BJ (cell line): ENCODE data around the gene UPB1. TPM values are rescaled to one million over a fixed set of nuclear protein-coding genes. Genes with fewer than 3 reads are reported as not detected.
A peak's percentile ranks its signal among the peaks of the same experiment; 100 is the strongest.

Source experiments
- CTCF ChIA-PET: fragments of 350-600 bp; formaldehyde crosslinking; extraction: SDS; loops from one replicate; lab custom pipeline; 2021; ENCODE audit warnings: antibody characterized with exemption, inconsistent platforms; lab: Yijun Ruan, JAX
- POLR2A ChIA-PET: fragments of 300-600 bp; sonication (Branson Sonifier 250); formaldehyde crosslinking; extraction: SDS; loops from one replicate; lab custom pipeline; 2021; ENCODE audit warnings: antibody characterized with exemption; lab: Charles Lee
- DNase-seq: peaks from one replicate; pipeline ENCODE4 v3.0.0-alpha.2; 2011; ENCODE audit warnings: low read depth
- H3K27me3 ChIP-seq: 2 replicates; pipeline ENCODE4 v1.6.0; 2011; ENCODE audit warnings: low read length; ENCODE audit not compliant: control insufficient read depth, insufficient read depth
- H3K36me3 ChIP-seq: 2 replicates; pipeline ENCODE4 v1.5.1; 2011; ENCODE audit warnings: low read length; ENCODE audit not compliant: control insufficient read depth, insufficient read depth
- H3K4me3 ChIP-seq: 2 replicates; pipeline ENCODE4 v1.5.1; 2011; ENCODE audit warnings: low read depth, mild to moderate bottlenecking, control low read depth, low read length
- CTCF ChIP-seq: IDR thresholded peaks from 2 replicates; pipeline ENCODE4 v1.5.1; 2011; ENCODE audit warnings: low read depth, mild to moderate bottlenecking, control low read depth, inconsistent platforms, low read length, moderate library complexity; ENCODE audit not compliant: insufficient read depth
- polyA plus RNA-seq: library from polyadenylated mRNA; depleted of rRNA; stranded (reverse); fragments of >200 nt; gene quantifications from 2 replicates; pipeline ENCODE4 v1.2.3, GENCODE V29; 2011

UPB1 gene
- polyA plus RNA-seq, 1 experiment: 0.09 TPM

- ChIA-PET CTCF (interaction anchor here (1.0 to 1.2 kb wide), 3 partner anchors 14 to 329 kb away, joined by 3 to 4 read pairs (median 3); no protein-coding TSS in a partner anchor), POLR2A (no interaction called here)
- no peak for DNase-seq
- peaks cover 7% of the 10 kb centered on the region for H3K27me3 ChIP-seq
- no peak overlapping the region for H3K4me3 ChIP-seq
- no peak for TF ChIP-seq CTCF
- H3K36me3 ChIP-seq: no peaks in the 10 kb centered on the region
These were observed 23.1 kb downstream of the UPB1 start for GRCh38 chr22:24518228-24518627.

- no peak for DNase-seq
- CTCF ChIA-PET: interaction anchor here (1.0 to 1.2 kb wide), 2 partner anchors 98 to 330 kb away, joined by 3 read pairs; no protein-coding TSS in a partner anchor
- H3K4me3 ChIP-seq: no peak overlapping the region
- no peak for TF ChIP-seq CTCF
- no peaks in the 10 kb centered on the region for H3K36me3 ChIP-seq
- H3K27me3 ChIP-seq: peaks cover 6% of the 10 kb centered on the region
- POLR2A ChIA-PET: no interaction called here
These were observed 23.8 kb downstream of the UPB1 start for GRCh38 chr22:24518771-24519485.

- Histone ChIP-seq H3K4me3 (no peak overlapping the region), H3K27me3 (peaks cover 2% of the 10 kb centered on the region), H3K36me3 (no peaks in the 10 kb centered on the region)
- POLR2A ChIA-PET: no interaction called here
- CTCF ChIA-PET: interaction anchor here (1.0 kb wide), 1 partner anchor 99 kb away, joined by 3 read pairs; no protein-coding TSS in a partner anchor
- no peak for DNase-seq
- TF ChIP-seq CTCF: no peak
These were observed 24.4 kb downstream of the UPB1 start for GRCh38 chr22:24519496-24519895.

GRCh38 chr22:24521791-24522245, 26.7 kb downstream of the UPB1 start:
- H3K27me3 ChIP-seq: no peaks in the 10 kb centered on the region; the same call in 1 of the 2 replicates
- CTCF ChIA-PET: interaction anchor here (0.5 to 3.6 kb wide), 14 partner anchors 9 to 414 kb away, joined by 3 to 20 read pairs (median 3); no protein-coding TSS in a partner anchor
- POLR2A ChIA-PET: no interaction called here
- H3K4me3 ChIP-seq: no peak overlapping the region
- DNase-seq: no peak
- H3K36me3 ChIP-seq: no peaks in the 10 kb centered on the region
- peak; percentile 51 for TF ChIP-seq CTCF

GRCh38 chr22:24523873-24524272, 28.7 kb downstream of the UPB1 start:
- no peaks in the 10 kb centered on the region for H3K36me3 ChIP-seq
- H3K27me3 ChIP-seq: no peaks in the 10 kb centered on the region; the same call in 1 of the 2 replicates
- no peak for DNase-seq
- no peak for TF ChIP-seq CTCF
- POLR2A ChIA-PET: no interaction called here
- H3K4me3 ChIP-seq: no peak overlapping the region
- CTCF ChIA-PET: interaction anchor here (0.8 to 3.6 kb wide), 5 partner anchors 21 to 334 kb away, joined by 3 to 20 read pairs (median 3); no protein-coding TSS in a partner anchor
